GM12864 (cell line): ENCODE measurements around the gene CLIP3.

Experiments
- DNase-seq: peaks from one replicate; pipeline ENCODE4 v3.0.0-alpha.2; 2011; ENCODE audit warnings: low read depth
- H3K4me3 ChIP-seq: 2 replicates; pipeline ENCODE4 v1.5.1; 2011; ENCODE audit warnings: mild to moderate bottlenecking, low read depth, low read length, control low read depth
- TF ChIP-seq, protein P1 (sequence below): IDR thresholded peaks from 2 replicates; pipeline ENCODE4 v1.5.1; 2011; ENCODE audit warnings: low read depth, mild to moderate bottlenecking, moderate library complexity, low read length, control low read depth, inconsistent platforms; ENCODE audit errors: missing control alignments

The CLIP3 gene

GRCh38 chr19:35975608-35976214 lies 57.0 kb downstream of the CLIP3 start:
- no peak for DNase-seq
- no peak overlapping the region for H3K4me3 ChIP-seq
- TF ChIP-seq, protein P1, sequence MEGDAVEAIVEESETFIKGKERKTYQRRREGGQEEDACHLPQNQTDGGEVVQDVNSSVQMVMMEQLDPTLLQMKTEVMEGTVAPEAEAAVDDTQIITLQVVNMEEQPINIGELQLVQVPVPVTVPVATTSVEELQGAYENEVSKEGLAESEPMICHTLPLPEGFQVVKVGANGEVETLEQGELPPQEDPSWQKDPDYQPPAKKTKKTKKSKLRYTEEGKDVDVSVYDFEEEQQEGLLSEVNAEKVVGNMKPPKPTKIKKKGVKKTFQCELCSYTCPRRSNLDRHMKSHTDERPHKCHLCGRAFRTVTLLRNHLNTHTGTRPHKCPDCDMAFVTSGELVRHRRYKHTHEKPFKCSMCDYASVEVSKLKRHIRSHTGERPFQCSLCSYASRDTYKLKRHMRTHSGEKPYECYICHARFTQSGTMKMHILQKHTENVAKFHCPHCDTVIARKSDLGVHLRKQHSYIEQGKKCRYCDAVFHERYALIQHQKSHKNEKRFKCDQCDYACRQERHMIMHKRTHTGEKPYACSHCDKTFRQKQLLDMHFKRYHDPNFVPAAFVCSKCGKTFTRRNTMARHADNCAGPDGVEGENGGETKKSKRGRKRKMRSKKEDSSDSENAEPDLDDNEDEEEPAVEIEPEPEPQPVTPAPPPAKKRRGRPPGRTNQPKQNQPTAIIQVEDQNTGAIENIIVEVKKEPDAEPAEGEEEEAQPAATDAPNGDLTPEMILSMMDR: no peak

- TF ChIP-seq, protein P1: no peak
- H3K4me3 ChIP-seq: no peak overlapping the region
- DNase-seq: no peak
Measured at GRCh38 chr19:35973487-35973886, 59.2 kb downstream of the CLIP3 start.

DNA sequence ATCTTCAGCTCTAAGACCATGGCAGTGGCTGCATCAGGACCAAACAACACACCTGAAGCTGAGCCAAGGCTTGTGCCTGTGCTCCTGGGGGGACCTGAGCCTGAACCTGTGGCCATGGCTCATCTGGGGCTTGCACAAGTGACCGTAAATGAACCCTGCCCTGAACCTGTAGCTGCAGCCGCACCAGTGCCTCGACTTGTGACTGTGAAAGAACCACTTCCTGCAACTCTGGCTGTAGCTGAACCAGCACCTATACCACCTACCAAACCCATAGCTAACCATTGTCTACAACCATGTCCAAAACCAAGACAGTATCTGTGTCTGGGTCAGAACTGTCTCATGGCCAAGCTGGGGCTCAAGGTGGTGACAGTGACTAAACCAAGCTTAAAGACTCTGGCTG lies 65.9 kb downstream of the CLIP3 start:
- no peak overlapping the region for H3K4me3 ChIP-seq
- DNase-seq: no peak
- TF ChIP-seq, protein P1: no peak
